Hypothalamus (tissue), 51 donors: ENCODE data around the gene GKAP1.
"Not testable (repeated sequence)": the region's sequence is repeated elsewhere in the genome, so short reads cannot be mapped to it uniquely, and the experiment has no call there.

Source experiments
- DNase-seq, 51 donors: peaks; one replicate each; lab custom pipeline; 2025; lab: John Stamatoyannopoulos, UW

The GKAP1 gene

DNA sequence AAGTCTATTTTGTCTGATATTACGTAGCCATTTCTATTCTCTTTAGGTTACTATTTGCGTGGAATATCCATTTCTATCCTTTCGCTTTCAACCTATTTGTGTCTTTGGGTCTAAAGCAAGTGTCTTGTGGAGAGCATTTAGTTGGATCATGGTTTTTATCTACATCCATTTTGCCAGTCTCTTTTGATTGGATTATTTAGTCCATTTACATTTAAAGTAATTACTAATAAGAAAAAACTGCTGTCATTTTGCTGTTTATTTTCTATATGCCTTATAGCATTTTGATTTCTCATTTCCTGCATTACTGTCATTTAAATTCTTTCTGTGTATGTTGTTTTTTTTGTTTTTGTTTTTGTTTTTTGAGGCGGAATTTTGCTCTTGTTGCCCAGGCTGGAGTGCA lies 83.8 kb downstream of the GKAP1 start:
- DNase-seq, result no peak

DNA sequence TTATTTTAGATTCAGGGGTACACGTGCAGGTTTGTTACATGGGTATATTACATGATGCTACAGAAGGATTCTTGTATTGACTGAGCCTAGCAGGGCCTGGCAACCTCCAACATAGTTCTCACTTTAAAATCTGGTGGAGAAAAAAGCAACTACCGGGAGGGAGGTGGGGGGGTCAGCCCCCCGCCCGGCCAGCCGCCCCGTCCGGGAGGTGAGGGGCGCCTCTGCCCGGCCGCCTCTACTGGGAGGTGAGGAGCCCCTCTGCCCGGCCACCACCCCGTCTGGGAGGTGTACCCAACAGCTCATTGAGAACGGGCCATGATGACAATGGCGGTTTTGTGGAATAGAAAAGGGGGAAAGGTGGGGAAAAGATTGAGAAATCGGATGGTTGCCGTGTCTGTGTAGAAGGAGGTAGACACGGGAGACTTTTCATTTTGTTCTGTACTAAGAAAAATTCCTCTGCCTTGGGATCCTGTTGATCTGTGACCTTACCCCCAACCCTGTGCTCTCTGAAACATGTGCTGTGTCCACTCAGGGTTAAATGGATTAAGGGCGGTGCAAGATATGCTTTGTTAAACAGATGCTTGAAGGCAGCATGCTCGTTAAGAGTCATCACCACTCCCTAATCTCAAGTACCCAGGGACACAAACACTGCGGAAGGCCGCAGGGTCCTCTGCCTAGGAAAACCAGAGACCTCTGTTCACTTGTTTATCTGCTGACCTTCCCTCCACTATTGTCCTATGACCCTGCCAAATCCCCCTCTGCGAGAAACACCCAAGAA lies 88.8 kb downstream of the GKAP1 start:
- not testable (repeated sequence) for DNase-seq

DNA sequence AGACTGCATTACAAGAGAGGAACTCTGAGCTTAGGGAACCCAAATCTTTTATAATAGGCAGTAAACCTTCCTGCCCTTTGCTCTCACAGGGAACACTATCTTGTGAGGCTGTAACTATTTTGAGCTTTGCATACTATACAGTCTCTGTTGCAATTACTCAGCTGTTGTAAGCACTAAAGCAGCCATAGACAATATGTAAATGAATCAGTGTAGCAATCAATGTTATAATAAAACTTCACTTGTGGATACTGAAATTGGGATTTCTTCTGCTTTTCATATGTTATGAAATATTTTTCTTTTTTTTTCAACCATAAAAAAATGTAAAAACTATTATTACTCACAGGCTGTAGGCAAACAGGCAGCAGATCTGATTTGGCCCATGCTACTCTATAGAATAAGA lies 93.1 kb downstream of the GKAP1 start:
- no peak for DNase-seq

DNA sequence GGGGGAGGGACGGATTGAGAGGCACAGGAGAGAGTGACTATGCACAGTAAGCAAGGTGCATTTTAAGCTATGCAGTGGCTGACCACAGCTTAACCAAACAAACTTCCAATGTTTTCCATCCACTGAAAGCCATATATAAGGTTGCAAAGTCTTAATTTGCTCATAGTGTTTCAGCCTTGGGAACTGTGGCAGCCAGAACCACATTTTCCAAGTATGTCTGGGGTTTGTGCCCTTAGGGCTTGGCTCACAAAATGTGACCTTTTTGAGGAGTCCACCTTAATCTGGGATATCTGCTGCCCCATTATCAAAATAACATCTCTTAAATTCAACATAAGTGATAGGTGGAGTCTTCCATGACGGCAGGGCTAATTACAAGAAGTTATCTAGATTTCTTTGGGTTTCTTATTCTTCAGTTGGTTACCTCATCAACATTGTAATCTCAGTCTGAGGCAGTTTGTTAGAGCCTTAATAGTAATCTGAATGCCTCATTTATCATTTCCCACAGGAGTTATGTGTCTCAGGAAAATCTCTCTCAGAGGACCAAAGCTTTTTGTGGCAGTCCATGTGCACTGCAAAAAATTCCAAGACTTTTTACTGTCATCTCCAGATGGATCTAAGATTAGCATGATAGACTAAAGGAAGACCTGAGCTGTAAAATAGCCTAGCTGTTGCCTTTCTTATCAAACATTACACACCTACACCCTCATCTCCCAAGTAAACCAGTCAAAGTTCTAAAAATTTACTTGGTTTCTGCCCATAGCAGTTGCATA lies 94.7 kb downstream of the GKAP1 start:
- DNase-seq, result no peak

DNA sequence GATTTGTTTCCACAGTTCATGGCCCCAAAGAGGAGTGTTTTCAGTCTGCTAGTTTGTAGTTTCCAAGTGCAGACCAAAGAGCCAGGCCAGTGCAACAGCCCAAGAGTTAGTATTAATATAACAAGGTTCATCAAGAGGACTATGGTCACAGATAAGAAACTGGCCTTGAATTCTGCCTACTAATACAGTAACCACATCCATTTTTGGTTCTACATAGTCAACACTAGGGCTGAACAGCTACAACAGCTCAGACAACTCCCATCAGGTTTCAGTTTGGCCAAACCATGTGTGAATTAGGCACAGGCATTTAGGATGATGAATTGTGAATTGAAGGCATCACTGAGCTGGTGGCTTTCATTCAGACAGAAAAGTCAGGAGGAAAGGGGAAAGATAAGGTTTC lies 96.1 kb downstream of the GKAP1 start:
- no peak for DNase-seq

DNA sequence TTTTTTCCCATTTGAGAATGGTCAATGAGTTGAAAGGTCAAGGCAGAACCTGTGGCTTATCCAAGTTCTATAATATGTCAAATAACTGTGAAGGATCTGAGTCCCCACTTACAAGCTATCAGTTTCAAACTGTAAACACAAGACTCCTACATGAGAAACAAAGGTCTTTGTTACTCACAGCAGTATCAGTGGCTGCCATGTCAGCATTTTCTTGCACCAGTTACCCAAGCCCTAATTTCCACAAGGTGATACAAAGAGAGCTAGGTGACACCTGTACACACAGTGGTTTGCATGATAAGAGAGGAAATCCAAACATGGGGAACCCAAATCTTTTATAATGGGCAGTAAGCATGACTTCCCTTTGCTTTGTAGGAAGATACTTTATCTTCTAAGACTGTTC lies 101.8 kb downstream of the GKAP1 start:
- DNase-seq, result no peak

DNA sequence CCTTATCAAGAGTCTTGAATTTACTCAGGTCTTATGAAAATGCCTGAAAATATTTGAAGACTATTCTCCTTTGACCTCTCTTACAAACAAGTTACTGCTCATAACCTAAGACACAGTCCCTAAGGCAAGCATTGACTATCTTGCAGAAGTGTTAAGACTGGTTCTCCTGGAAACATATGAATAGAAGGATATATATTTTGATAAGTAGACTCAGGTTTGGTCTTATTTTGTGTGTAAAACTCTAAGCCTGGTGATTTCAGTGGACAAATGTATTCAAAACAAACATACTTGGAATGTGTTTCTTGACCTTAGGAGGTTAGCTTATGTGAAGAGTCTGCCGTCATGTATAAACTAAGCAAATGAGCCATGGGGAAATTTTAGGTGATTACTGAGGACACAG lies 102.3 kb downstream of the GKAP1 start:
- no peak for DNase-seq

DNA sequence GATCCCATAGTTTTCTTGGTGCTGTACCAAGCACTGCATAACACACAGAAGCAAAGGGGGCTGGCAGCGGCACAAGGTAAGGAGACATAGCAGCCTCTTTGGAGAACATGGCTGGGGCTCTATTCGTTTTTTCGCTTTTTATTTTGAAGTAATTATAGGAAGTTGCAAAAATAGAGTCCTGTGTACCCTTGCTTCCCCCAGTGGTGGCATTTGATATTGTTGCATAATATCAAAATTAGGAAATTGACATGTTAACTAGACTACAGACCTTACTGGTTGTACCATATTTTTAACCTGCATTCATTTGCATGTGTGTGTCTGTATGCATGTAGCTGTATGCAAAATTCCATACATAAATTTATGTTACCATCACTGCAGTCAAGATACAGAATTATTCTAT lies 103.2 kb downstream of the GKAP1 start:
- DNase-seq, result no peak

DNA sequence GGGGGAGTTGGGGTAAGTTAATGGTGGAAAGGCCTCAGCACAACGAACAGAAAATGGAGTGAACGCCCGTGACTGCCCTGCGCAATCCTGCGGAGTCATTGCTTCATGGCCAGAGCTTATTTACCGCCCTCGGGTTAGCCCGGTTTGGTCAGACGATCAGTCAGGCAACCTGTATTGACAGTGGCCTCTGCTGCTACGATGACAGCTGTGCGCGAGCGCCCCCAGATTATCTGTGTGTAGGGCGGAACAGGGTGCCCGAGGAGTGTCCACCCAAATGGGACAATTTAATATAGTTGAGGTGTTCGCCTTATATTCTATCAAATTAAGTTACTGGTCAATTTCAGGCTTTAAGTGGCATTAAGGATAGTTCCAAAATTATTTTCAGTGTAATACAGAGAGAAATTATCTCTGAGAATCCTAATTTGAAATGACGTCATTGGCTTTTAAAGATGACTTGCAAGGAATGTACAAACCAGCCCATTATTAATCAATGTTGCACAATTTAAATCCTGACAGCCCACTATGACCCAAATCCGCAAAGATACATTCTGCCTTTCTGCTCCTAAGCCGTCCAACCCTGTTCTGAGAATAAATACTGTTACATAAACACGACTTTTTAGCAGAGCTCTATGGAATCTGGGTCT lies 108.9 kb downstream of the GKAP1 start:
- peak in 45 of 51 donors; percentile 11 to 90 (median 64) for DNase-seq

DNA sequence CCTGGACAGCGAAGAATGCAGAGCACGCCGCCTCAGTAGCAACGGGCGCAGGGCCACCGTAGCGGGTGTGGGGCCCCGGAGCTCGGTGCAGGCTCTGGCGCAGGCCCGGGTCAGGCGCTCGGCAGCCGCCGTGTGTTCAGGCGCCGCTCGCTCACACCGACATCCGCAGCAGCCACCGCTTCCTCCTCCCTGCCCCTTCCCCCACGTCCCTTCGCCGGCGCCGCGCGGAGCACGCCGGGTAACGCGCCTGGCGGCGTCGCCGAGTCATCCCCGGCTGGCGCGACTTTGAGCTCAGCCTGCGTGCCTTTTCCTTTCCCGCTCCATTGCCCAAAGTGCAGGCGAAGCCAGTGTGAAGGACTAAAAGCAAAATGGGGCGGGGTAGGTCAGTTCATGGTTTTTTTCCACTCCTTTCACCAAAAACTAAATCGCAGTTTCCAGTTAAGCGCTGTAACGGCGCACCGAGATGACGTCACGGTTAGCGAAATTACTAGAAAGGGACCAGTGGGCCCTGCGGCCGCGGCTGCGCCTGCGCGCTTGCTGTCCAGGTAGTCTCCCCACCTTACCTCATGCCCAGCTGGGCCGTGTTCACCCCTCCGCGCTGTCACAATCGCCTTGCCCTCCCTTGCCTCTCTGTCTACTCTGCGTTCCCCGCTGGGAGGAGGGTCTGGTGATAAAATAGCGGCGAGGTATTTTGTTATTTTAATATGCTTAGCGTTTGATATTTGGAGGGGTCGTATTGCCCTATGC lies 109.6 kb downstream of the GKAP1 start, which contains the start of gene UBQLN1:
UBQLN1 (minus strand) TSS at position 191 of the 747 bp plus-strand sequence. CDS start 279 bp downstream, outside the sequence.
- DNase-seq, result peak; percentile 62 to 99 (median 88)

DNA sequence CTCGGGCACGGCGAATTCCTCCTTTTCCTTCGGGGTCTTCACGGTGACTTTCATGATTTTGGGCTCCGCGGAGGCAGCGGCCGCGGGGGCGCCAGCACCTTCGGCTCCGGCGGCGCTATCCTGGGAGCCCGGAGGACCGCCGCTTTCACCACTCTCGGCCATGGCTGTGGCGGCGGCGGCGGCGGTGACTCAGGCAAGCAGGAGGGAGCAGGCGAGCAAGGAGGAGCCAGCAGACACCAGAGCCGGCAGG lies 110.1 kb downstream of the GKAP1 start:
- peak in 6 of 51 donors; percentile 25 to 82 (median 56) for DNase-seq

DNA sequence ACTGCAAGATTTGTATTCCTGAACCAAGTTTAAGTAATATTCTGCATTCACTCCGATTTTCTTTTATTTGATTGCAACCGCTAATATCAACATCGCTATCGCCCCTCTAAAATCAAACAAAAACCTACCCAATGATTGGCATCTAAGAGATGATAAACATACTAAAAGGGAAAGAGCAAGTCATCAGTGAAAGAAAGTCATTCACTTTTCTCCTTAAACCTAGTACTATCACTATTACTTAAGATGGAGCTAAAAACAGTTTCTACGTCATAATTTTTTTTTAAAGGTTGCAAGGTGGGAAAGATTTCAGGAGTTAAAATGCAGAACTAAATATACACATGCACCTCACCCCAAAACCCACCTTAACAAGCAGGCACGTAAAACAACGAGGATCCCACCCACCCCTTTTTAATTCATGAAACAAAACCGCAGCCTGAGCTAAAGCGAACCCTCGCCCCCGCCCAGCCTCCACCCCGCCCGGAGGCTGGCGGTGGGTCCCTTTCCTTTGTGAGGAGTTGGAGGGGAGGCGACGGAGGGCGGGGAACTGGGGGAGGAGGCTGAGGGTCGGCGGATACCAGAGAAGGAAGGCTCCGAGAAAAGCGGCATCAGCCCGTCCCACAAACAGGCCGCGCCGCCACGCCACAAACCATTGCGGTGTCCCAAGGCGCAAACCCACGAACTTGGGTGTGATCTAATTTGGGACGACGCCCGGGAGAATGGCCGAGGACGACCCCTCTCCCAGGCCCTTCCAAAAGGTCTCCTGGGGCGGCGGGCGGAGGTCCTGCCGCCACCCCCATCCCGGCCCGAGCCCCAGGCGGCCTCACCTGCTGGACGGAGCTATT lies 110.7 kb downstream of the GKAP1 start:
- peak in 27 of 51 donors; percentile 2 to 49 (median 33) for DNase-seq

DNA sequence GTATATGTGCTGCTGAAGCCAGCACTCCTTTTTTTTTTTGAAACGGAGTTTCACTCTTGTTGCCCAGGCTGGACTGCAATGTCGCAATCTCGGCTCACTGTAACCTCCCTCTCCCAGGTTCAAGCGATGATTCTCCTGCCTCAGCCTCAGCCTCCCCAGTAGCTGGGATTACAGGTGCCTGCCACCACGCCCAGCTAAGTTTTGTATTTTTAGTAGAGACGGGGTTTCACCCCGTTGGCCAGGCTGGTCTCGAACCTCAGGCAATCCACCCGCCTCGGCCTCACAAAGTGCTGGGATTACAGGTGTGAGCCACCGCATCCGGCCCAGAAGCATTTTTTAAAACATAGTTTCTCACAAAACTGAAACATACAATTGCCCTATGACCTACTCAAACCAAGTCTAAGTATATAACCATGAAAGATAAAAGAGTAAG lies 112.3 kb downstream of the GKAP1 start:
- not testable (repeated sequence) for DNase-seq

DNA sequence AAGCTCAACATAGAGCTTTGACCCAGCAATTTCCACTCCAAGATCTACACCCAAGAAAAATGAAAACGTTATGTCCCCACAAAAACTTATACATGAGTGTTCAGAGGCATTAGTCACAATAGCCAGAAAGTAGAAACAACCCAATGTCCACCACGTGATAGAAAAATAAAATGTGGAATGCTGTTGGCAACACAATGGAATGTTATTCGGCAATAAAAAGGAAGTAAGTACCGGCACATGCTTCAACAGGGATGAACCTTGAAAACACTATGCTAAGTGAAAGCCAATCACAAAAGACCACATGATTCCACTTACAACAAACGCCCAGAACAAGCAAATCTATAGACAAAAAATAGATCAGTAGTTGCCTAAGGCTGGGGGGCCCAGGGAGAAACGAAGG lies 115.8 kb downstream of the GKAP1 start:
- DNase-seq, result no peak

DNA sequence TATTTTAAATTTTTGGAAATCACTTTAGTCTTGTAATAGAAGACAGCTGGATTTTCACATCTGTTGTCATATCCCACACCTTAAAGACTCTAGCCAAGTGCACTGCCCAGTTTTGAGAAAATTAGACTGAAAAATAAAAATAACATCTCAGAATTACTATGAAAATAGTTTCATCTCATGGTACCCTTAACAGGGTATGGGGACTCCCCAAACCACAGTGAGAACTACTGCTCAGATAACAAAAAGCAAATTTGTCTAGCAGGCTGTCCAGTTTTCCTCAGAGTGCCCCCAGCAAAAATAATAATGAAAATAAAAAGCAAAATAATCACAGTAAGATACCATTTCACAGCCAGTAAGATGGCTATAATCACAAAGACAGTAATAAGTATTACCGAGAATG lies 116.3 kb downstream of the GKAP1 start:
- no peak for DNase-seq

DNA sequence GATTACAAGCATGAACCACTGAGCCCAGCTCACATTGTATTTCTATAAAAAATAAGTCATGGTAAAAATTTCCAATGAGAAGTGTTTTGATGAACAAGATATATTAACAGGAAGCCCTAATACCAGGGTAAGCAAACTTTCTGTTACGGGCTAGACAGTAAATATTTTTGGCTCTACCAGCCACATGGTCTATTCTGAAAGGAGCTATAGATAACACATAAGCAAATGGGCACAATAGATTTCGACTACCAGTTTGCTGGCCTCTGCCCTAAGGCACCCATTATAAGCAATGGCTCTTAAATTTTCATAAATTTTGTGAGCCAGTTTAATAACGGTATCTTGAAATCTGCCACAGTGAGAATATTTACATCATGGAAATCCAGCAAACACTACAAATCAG lies 118.0 kb downstream of the GKAP1 start:
- no peak for DNase-seq

DNA sequence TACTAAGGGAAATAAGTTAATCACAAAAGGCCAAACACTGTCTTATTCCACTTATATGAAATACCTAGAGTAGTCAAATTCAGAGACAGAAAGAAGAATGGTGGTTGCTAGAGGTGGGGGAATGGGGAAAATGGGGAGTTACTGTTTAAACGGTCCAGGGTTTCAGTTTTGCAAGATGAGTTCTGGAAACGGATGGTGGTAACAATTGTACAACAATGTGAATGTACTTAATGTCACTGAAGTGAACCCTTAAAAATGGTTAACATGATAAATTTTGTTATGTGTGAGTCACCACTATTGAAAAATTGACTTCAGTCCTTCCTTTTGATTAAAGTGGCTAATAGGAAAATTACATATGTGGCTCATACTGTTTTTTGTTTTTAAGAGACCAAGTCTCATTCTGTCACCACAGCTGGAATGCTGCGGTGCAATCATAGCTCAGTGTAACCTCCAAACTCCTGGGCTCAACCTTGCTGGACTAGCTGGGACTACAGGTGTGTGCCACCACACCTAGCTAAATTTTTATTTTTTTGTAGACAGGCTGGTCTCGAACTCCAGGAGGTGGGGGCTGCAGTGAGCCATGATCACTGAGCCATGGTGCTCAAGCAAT lies 118.5 kb downstream of the GKAP1 start:
- DNase-seq, result no peak

DNA sequence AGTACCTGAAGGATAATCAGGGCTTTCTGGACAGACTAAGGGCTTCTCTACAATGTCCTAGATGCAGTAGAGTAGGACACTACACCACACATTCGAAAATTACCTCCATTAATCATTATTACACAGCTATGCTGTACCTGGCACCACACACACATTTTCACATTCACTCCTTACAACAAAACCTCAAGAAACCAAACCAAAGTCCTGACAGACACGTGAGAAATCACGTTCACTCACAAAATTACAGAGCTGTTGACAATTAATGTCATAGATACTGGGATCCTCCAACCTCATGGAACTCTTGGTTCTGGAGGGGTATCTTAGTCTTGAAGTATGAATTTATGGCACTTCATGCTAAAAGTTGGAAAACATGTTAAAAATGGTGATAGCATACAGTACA lies 126.1 kb downstream of the GKAP1 start:
- DNase-seq, result no peak
